Measurements from ENCODE around the gene RELCH. TPM values are rescaled to one million over a fixed set of nuclear protein-coding genes. Genes with fewer than 3 reads are reported as not detected.

The RELCH gene
- total RNA-seq, 1 donor from 2014 or later, result 29.1 TPM

- H3K4me3 Mint-ChIP-seq (ENCODE audit: low read depth), result peak overlapping the region; percentile 73
- peaks cover 40% of the 10 kb centered on the region for H3K4me1 Mint-ChIP-seq (ENCODE audit: low read depth)
- peaks cover 34% of the 10 kb centered on the region for H3K27me3 Mint-ChIP-seq (ENCODE audit: low read depth)
- peaks cover 12% of the 10 kb centered on the region for H3K36me3 Mint-ChIP-seq (ENCODE audit: low read depth)
- no peak for DNase-seq (ENCODE audit: low spot score)
- intact Hi-C loops (cut with micrococcal nuclease), result loop anchor here (1.0 to 5.0 kb wide), 3 partner anchors 15 to 41 kb away; no protein-coding TSS in a partner anchor
- no peak overlapping the region for H3K27ac Mint-ChIP-seq
- no peaks in the 10 kb centered on the region for H3K9me3 Mint-ChIP-seq
These were observed 136.6 kb downstream of the RELCH start for GRCh38 chr18:62323483-62324180.

GRCh38 chr18:62324181-62324828, 137.2 kb downstream of the RELCH start:
- H3K9me3 Mint-ChIP-seq, result no peaks in the 10 kb centered on the region
- peak overlapping the region; percentile 81 for H3K4me3 Mint-ChIP-seq (ENCODE audit: low read depth)
- H3K27me3 Mint-ChIP-seq (ENCODE audit: low read depth), result peaks cover 34% of the 10 kb centered on the region
- peak overlapping the region; percentile 54 for H3K27ac Mint-ChIP-seq
- peaks cover 47% of the 10 kb centered on the region for H3K4me1 Mint-ChIP-seq (ENCODE audit: low read depth)
- H3K36me3 Mint-ChIP-seq (ENCODE audit: low read depth), result peaks cover 13% of the 10 kb centered on the region
- DNase-seq (ENCODE audit: low spot score), result no peak
- intact Hi-C loops (cut with micrococcal nuclease), result loop anchor here (1.0 to 5.0 kb wide), 3 partner anchors 14 to 42 kb away; no protein-coding TSS in a partner anchor

- Mint-ChIP-seq H3K4me1 (ENCODE audit: low read depth) (peaks cover 56% of the 10 kb centered on the region), H3K27me3 (ENCODE audit: low read depth) (peaks cover 32% of the 10 kb centered on the region), H3K9me3 (no peaks in the 10 kb centered on the region), H3K27ac (peak within 1 kb of the TSS; percentile 82), H3K36me3 (ENCODE audit: low read depth) (peaks cover 21% of the 10 kb centered on the region), H3K4me3 (ENCODE audit: low read depth) (peak within 1 kb of the TSS; percentile 92)
- peak; percentile 62 for DNase-seq (ENCODE audit: low spot score)
- intact Hi-C loops (cut with micrococcal nuclease), result loop anchor here (1.0 to 5.0 kb wide), 6 partner anchors 14 to 1042 kb away; partner anchors contain the start of genes KDSR, PIGN and RELCH
These were observed 138.1 kb downstream of the RELCH start, which contains the start of gene TNFRSF11A for GRCh38 chr18:62324917-62325805. Gene TNFRSF11A (plus strand): TSS chr18:62325310. CDS start chr18:62325353, 43 bp downstream.

DNA sequence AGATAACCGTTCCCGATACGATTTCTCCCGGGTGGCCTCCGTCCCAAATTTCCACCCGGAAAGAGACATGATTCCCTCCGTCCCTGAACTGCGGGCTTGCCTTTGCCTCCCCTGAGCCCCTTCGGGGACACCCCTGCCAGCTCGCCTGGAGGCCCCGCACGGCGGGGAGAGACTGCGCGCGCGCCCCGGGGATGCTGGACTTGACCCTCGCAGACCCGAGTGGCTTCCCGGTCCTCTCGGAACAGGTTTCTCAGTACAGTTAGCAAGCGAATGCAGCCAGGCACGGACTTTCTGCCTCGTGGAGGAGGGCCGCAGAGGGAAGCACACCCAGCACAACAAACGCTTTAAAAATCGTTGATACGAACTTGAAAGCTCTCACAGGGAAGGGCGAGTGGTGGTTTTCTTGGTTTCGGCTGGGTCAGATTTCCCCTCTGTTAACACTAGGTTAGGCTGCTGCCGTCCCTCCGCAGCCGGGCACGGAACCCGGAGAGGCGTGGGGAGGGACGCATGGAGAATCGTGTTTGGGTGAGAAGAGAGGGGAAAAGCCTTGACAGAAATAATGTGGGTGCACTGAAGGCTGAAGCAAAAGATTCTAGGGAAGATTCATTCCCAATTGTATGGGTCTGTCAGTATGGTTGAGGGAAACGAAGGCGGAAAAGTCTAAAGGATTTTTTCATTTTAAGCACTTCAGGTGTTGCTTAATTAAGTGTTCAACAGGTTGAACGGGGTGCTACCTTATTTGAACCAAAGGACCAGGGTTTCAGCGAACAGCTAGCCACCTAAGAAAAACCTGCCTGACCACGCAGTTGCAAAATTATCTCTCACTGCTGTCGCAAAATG, 139.0 kb downstream of the RELCH start:
- Mint-ChIP-seq H3K27ac (peak overlapping the region; percentile 82), H3K36me3 (ENCODE audit: low read depth) (peaks cover 27% of the 10 kb centered on the region), H3K4me1 (ENCODE audit: low read depth) (peaks cover 62% of the 10 kb centered on the region), H3K27me3 (ENCODE audit: low read depth) (peaks cover 30% of the 10 kb centered on the region), H3K4me3 (ENCODE audit: low read depth) (peak overlapping the region; percentile 92), H3K9me3 (no peaks in the 10 kb centered on the region)
- no peak for DNase-seq (ENCODE audit: low spot score)
- intact Hi-C loops (cut with micrococcal nuclease), result loop anchor here (2.0 to 5.0 kb wide), 5 partner anchors 13 to 1041 kb away; partner anchors contain the start of genes KDSR, PIGN and RELCH

GRCh38 chr18:62326646-62327348, 139.7 kb downstream of the RELCH start:
- no peak for DNase-seq (ENCODE audit: low spot score)
- Mint-ChIP-seq H3K36me3 (ENCODE audit: low read depth) (peaks cover 32% of the 10 kb centered on the region), H3K27me3 (ENCODE audit: low read depth) (peaks cover 25% of the 10 kb centered on the region), H3K9me3 (no peaks in the 10 kb centered on the region), H3K4me1 (ENCODE audit: low read depth) (peaks cover 68% of the 10 kb centered on the region), H3K27ac (no peak overlapping the region), H3K4me3 (ENCODE audit: low read depth) (peak overlapping the region; percentile 92)
- intact Hi-C loops (cut with micrococcal nuclease), result loop anchor here (2.0 to 5.0 kb wide), 4 partner anchors 44 to 1041 kb away; partner anchors contain the start of genes KDSR, PIGN and RELCH

DNA sequence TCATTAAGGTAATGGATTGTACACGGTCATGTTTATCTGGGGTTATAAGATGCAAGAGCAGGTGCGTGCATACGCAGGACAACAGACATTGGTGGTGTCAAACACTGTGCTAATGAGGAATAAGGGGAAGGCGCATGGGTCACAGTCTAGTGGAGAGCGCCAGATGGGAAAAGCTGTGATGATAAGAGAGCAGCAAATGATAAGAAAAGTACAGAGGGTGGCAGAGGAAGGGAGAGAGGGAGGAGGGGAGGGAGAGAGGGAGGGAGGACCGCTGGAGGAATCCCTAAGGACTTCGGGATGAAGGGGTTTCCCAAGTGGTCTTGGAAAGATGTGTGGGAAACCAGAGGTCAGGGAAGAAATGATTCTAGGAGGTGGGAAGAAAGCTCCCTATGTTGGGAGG, 140.9 kb downstream of the RELCH start:
- Mint-ChIP-seq H3K36me3 (ENCODE audit: low read depth) (peaks cover 42% of the 10 kb centered on the region), H3K4me3 (ENCODE audit: low read depth) (peak overlapping the region; percentile 54), H3K9me3 (no peaks in the 10 kb centered on the region), H3K4me1 (ENCODE audit: low read depth) (peaks cover 78% of the 10 kb centered on the region), H3K27me3 (ENCODE audit: low read depth) (peaks cover 15% of the 10 kb centered on the region), H3K27ac (no peak overlapping the region)
- intact Hi-C loops (cut with micrococcal nuclease), result loop anchor here (2.0 to 5.0 kb wide), 7 partner anchors 37 to 1039 kb away; partner anchors contain the start of genes KDSR, PIGN and RELCH
- DNase-seq (ENCODE audit: low spot score), result no peak

- peak overlapping the region; percentile 85 for H3K27ac Mint-ChIP-seq
- peaks cover 7% of the 10 kb centered on the region for H3K27me3 Mint-ChIP-seq (ENCODE audit: low read depth)
- intact Hi-C loops (cut with micrococcal nuclease), result loop anchor here (1.0 to 5.0 kb wide), 7 partner anchors 10 to 1038 kb away; partner anchors contain the start of genes KDSR, PIGN and RELCH
- H3K9me3 Mint-ChIP-seq, result no peaks in the 10 kb centered on the region
- H3K4me1 Mint-ChIP-seq (ENCODE audit: low read depth), result peaks cover 70% of the 10 kb centered on the region
- DNase-seq (ENCODE audit: low spot score), result no peak
- peak overlapping the region; percentile 75 for H3K4me3 Mint-ChIP-seq (ENCODE audit: low read depth)
- H3K36me3 Mint-ChIP-seq (ENCODE audit: low read depth), result peaks cover 44% of the 10 kb centered on the region
These were observed 141.8 kb downstream of the RELCH start for GRCh38 chr18:62328586-62329525.

GRCh38 chr18:62329691-62330454, 142.8 kb downstream of the RELCH start:
- Mint-ChIP-seq H3K27me3 (ENCODE audit: low read depth) (no peaks in the 10 kb centered on the region), H3K27ac (peak overlapping the region; percentile 85), H3K36me3 (ENCODE audit: low read depth) (peaks cover 50% of the 10 kb centered on the region), H3K9me3 (no peaks in the 10 kb centered on the region), H3K4me1 (ENCODE audit: low read depth) (peaks cover 65% of the 10 kb centered on the region), H3K4me3 (ENCODE audit: low read depth) (peak overlapping the region; percentile 75)
- DNase-seq (ENCODE audit: low spot score), result peak; percentile 50
- intact Hi-C loops (cut with micrococcal nuclease), result loop anchor here (1.0 to 10.0 kb wide), 9 partner anchors 9 to 1037 kb away; partner anchors contain the start of genes KDSR, PIGN and RELCH

DNA sequence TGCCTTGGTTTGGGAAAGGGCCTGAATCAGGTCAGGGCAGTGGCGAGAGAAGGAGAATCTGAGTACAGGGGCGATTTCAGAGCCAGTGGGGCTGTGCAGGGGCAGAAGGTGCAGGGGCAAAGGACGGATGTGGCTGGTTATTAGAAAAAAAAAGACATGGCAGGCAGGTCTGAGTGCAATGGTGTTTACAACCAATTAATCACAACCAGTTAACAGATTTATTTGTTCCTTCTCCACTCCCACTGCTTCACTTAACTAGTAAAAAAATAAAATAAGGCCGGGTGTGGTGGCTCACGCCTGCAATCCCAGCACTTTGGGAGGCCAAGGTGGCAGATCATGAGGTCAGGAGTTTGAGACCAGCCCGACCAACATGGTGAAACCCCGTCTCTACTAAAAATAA, 143.6 kb downstream of the RELCH start:
- Mint-ChIP-seq H3K36me3 (ENCODE audit: low read depth) (peaks cover 50% of the 10 kb centered on the region), H3K4me3 (ENCODE audit: low read depth) (peak overlapping the region; percentile 75), H3K4me1 (ENCODE audit: low read depth) (peaks cover 66% of the 10 kb centered on the region)

More for the DNA sequence above, 143.6 kb downstream of the RELCH start:
- H3K27me3 Mint-ChIP-seq (ENCODE audit: low read depth), result no peaks in the 10 kb centered on the region
- DNase-seq (ENCODE audit: low spot score), result no peak
- no peaks in the 10 kb centered on the region for H3K9me3 Mint-ChIP-seq
- H3K27ac Mint-ChIP-seq, result peak overlapping the region; percentile 85
- intact Hi-C loops (cut with micrococcal nuclease), result loop anchor here (10.0 kb wide), 2 partner anchors 514 to 874 kb away; no protein-coding TSS in a partner anchor

Data from activated T-helper 2 cell treated with anti-CD3 and anti-CD28 coated beads, Interferon-gamma antibody, Interleukin-2, Interleukin-4, amounts not matched to agents 10 μg/mL and 5 μg/mL and 100 μg/mL, durations not matched to agents 14 hours and 24 hours and 36 hours (primary cell).